ENCODE results near the gene TDG. TPM values are rescaled to one million over a fixed set of nuclear protein-coding genes. Genes with fewer than 3 reads are reported as not detected.

TDG gene
- total and polyA plus RNA-seq, 4 donors = 5.0 to 18.7 (median 11.8) TPM

GRCh38 chr12:103944964-103945363 is 20.7 kb upstream of the TDG start:
- 89% methylated on average over 3 of the region's 3 CpGs for whole genome bisulfite sequencing

GRCh38 chr12:103947871-103948555 is 17.7 kb upstream of the TDG start:
- Histone ChIP-seq H3K27me3 (ENCODE audit: control insufficient read depth in 4 of 4, insufficient read depth in 4 of 4, low read length in 3 of 4) (no peaks in the 10 kb centered on the region), H3K36me3 (ENCODE audit: control insufficient read depth in 4 of 4, insufficient read depth in 3 of 4, low read depth in 1 of 4, low read length in 3 of 4) (peaks cover 26 to 96% (median 86%) of the 10 kb centered on the region in 4 donors), H3K9me3 (ENCODE audit: control insufficient read depth in 4 of 4, low read length in 3 of 4) (no peaks in the 10 kb centered on the region), H3K9ac (ENCODE audit: low read depth in 1 of 2, low read length in 2 of 2) (no peak overlapping the region), H3K4me3 (ENCODE audit: low read depth in 1 of 3, low read length in 3 of 3) (no peak overlapping the region), H3K4me1 (ENCODE audit: control insufficient read depth in 4 of 4, insufficient read depth in 4 of 4, low read length in 3 of 4) (no peaks in the 10 kb centered on the region), H3K27ac (ENCODE audit: low read depth in 1 of 2, low read length in 2 of 2) (no peak overlapping the region)
- WGBS = 85% methylated on average over 7 of the region's 7 CpGs
- no peak for DNase-seq (ENCODE audit: low spot score)
- TF ChIP-seq RXRA (IDR thresholded peaks at IDR 0.05) (no peak), SP1 (IDR thresholded peaks at IDR 0.05) (no peak), TAF1 (conservative IDR thresholded peaks at IDR 0.05) (no peak), ZBTB33 (IDR thresholded peaks at IDR 0.05) (no peak), HNF4G (IDR thresholded peaks at IDR 0.05) (no peak), YY1 (IDR thresholded peaks at IDR 0.05) (no peak), REST (IDR thresholded peaks at IDR 0.05) (no peak), ATF3 (IDR thresholded peaks at IDR 0.05) (no peak), JUND (IDR thresholded peaks at IDR 0.05) (no peak), NR2F2 (IDR thresholded peaks at IDR 0.05) (no peak), HNF4A (conservative IDR thresholded peaks at IDR 0.05) (no peak), RAD21 (IDR thresholded peaks at IDR 0.05) (no peak)

More at GRCh38 chr12:103944964-103945363, 20.7 kb upstream of the TDG start:
- Histone ChIP-seq H3K27ac (ENCODE audit: low read depth in 1 of 2, low read length in 2 of 2) (no peak overlapping the region), H3K36me3 (ENCODE audit: control insufficient read depth in 4 of 4, insufficient read depth in 3 of 4, low read depth in 1 of 4, low read length in 3 of 4) (peaks cover 30 to 96% (median 91%) of the 10 kb centered on the region in 4 donors), H3K4me1 (ENCODE audit: control insufficient read depth in 4 of 4, insufficient read depth in 4 of 4, low read length in 3 of 4) (no peaks in the 10 kb centered on the region), H3K4me3 (ENCODE audit: low read depth in 1 of 3, low read length in 3 of 3) (no peak overlapping the region), H3K9me3 (ENCODE audit: control insufficient read depth in 4 of 4, low read length in 3 of 4) (no peaks in the 10 kb centered on the region), H3K27me3 (ENCODE audit: control insufficient read depth in 4 of 4, insufficient read depth in 4 of 4, low read length in 3 of 4) (no peaks in the 10 kb centered on the region), H3K9ac (ENCODE audit: low read depth in 1 of 2, low read length in 2 of 2) (no peak overlapping the region)
- no peak for TF ChIP-seq JUND (IDR thresholded peaks at IDR 0.05)
- no peak for TF ChIP-seq TAF1 (conservative IDR thresholded peaks at IDR 0.05)
- TF ChIP-seq HNF4A (conservative IDR thresholded peaks at IDR 0.05) = no peak
- TF ChIP-seq SP1 (IDR thresholded peaks at IDR 0.05) = no peak
- no peak for TF ChIP-seq YY1 (IDR thresholded peaks at IDR 0.05)
- no peak for TF ChIP-seq NR2F2 (IDR thresholded peaks at IDR 0.05)
- no peak for TF ChIP-seq FOXA1 (IDR thresholded peaks at IDR 0.05)
- TF ChIP-seq MAX (IDR thresholded peaks at IDR 0.05) = no peak
- no peak for TF ChIP-seq ZBTB33 (IDR thresholded peaks at IDR 0.05)
- no peak for TF ChIP-seq FOXA2 (IDR thresholded peaks at IDR 0.05)
- no peak for TF ChIP-seq RAD21 (IDR thresholded peaks at IDR 0.05)
- no peak for TF ChIP-seq GABPA (IDR thresholded peaks at IDR 0.05 in 1 of 2, conservative IDR thresholded peaks at IDR 0.05 in 1 of 2)
- no peak for TF ChIP-seq CTCF (IDR thresholded peaks at IDR 0.05; ENCODE audit: low read depth, low read length, missing input control)
- no peak for DNase-seq (ENCODE audit: low spot score)

All from liver (tissue), 9 donors.